Measurements from ENCODE around the gene EIF4E1B.

EIF4E1B gene

DNA sequence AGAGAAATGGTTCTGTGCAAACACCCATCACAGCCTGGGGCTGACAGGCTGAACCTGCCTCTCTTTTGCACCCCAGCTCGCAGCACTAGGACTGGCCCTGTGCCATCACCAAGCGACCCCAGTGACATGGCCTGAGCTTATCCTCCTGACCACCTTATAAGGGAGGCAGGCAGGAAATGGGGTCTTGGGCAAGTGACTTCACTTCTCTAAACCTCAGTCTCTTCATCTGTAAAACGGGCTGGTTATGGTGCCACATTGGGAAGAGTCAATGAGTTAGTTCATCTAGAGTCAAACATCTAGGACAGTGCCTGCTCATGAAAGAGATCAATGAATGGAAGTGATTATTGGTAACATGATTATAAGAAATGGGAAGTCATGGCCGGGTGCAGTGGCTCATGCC, 6.3 kb upstream of the EIF4E1B start:
- no peak for TF ChIP-seq CTCF (IDR thresholded peaks at IDR 0.05; ENCODE audit: insufficient read depth, low read length, missing control alignments)
- no peak for DNase-seq (ENCODE audit: low read depth, low spot score)
- no peak overlapping the region for H3K4me3 ChIP-seq (ENCODE audit: low read depth, low read length)
- POLR2A ChIA-PET, result no interaction called here
- CTCF ChIA-PET, result interaction anchor here (0.8 to 1.1 kb wide), 2 partner anchors 16 to 50 kb away, joined by 3 read pairs; no protein-coding TSS in a partner anchor

DNA sequence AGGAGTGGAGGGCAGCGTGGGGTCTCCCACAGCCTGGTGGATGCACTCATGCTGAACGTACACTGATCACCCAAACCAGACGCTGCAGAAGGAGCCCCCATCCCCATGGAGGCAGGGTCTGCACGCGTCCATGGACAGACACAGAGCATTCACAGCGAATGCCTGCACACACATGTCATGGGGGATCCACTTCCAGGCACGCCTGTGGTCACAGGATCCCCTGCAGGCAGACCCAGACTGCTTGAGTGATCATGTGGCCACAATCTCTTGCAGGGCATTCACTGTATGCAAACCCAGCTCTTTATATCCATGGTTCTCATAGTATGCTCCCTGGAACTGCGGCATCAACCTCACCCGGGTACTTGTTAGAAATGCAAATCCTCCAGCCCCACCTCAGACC, 5.5 kb upstream of the EIF4E1B start:
- no peak overlapping the region for H3K4me3 ChIP-seq (ENCODE audit: low read depth, low read length)
- POLR2A ChIA-PET, result no interaction called here
- no peak for DNase-seq (ENCODE audit: low read depth, low spot score)
- CTCF ChIA-PET, result no interaction called here
- no peak for TF ChIP-seq CTCF (IDR thresholded peaks at IDR 0.05; ENCODE audit: insufficient read depth, low read length, missing control alignments)

DNA sequence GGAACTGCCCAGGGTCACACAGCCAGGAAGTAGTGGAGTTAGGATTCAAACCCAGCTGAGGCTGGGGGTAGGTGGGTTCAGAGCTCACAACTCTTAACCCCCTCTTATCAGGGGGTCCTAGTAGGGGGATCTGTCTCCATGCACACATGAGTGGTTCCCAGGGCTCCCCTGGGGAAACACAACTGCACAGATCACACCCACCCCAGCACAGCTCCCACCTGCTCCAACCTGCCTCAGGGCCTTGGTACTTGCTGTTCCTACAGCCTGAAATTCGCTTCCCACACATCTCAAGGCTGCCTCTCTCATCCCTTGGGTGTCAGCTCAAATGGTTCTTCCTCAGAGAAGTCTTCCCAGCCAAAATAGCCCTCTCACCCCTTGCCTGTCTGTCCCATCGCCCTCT, 5.0 kb upstream of the EIF4E1B start:
- DNase-seq (ENCODE audit: low read depth, low spot score), result no peak
- ChIA-PET CTCF (no interaction called here), POLR2A (no interaction called here)
- no peak for TF ChIP-seq CTCF (IDR thresholded peaks at IDR 0.05; ENCODE audit: insufficient read depth, low read length, missing control alignments)
- no peak overlapping the region for H3K4me3 ChIP-seq (ENCODE audit: low read depth, low read length)

DNA sequence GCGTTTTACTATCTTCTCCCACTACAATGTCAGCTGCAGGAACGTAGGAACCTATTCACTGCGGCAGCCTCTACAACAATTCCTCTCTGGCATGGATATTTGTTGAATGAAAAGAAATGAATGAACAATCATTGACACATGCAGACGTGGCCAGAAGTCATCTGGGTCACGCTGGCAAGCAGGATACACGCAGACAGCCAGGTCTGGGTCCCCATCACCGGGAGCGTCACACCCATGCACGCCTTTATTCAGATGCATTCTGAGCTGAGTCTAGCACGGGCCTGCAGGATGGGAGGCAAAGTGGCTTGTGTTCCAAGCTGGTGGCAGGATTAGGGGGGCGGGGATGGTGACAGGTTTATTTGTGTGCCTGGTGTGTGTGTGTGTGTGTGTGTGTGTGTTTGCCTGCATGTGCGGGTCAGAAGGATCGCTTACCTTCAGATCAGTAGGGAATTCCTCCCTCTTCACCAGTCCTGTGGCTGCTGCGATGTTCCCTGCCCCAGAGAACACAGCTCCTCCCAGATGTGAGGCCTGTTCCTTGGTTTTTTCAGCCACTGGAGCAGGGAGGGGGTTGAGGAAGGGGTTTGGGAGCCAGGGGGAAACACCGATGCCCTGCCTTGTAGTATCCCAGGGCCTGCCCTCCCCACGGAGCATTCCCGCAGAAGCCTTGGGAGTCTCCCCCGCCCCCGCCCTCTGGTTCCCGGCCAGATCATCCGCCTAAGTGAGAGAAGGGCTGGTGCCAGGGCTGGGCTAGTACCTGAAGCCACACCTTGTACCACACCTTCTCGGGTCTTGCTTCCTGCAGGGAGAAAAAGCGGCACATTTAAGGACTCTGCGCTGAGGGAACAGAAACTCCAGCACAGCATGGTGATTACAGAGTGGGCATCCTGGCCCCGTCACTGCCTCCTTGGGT, 4.3 kb upstream of the EIF4E1B start:
- TF ChIP-seq CTCF (IDR thresholded peaks at IDR 0.05; ENCODE audit: insufficient read depth, low read length, missing control alignments), result no peak
- DNase-seq (ENCODE audit: low read depth, low spot score), result no peak
- ChIA-PET POLR2A (no interaction called here), CTCF (interaction anchor here (0.5 to 1.2 kb wide), 2 partner anchors 33 to 45 kb away, joined by 3 read pairs; no protein-coding TSS in a partner anchor)
- no peak overlapping the region for H3K4me3 ChIP-seq (ENCODE audit: low read depth, low read length)

GRCh38 chr5:176626876-176627236, 3.6 kb upstream of the EIF4E1B start:
- TF ChIP-seq CTCF (IDR thresholded peaks at IDR 0.05; ENCODE audit: insufficient read depth, low read length, missing control alignments), result no peak
- CTCF ChIA-PET, result interaction anchor here (1.2 kb wide), 1 partner anchor 32 kb away, joined by 3 read pairs; no protein-coding TSS in a partner anchor
- H3K4me3 ChIP-seq (ENCODE audit: low read depth, low read length), result no peak overlapping the region
- no peak for DNase-seq (ENCODE audit: low read depth, low spot score)
- POLR2A ChIA-PET, result no interaction called here

DNA sequence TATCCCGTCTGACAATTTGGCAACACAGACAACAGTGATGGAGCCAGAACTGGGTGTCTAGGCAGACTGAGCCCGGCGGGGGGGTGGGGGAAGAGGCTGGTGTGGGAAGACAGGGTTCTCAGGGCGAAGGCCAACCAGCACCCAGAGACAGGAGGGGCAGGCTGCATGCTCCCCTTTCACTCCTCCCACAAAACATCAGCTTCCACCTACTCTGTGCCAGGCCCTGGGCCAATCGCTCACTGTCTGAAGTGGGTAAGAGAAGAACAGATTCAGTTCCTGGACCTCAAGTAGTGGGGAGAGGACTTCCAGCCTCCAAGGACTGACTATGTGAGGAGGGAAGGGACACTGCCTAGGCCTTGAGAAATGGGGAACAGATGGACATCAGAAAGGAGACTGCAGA, 2.9 kb upstream of the EIF4E1B start:
- ChIA-PET CTCF (no interaction called here), POLR2A (no interaction called here)
- TF ChIP-seq CTCF (IDR thresholded peaks at IDR 0.05; ENCODE audit: insufficient read depth, low read length, missing control alignments), result no peak
- no peak overlapping the region for H3K4me3 ChIP-seq (ENCODE audit: low read depth, low read length)
- DNase-seq (ENCODE audit: low read depth, low spot score), result no peak

All from AG04449 (cell line).